Fibroblast of lung (primary cell): Measurements from ENCODE around the gene COL11A2. TPM values are rescaled to one million over a fixed set of nuclear protein-coding genes. Genes with fewer than 3 reads are reported as not detected.

Experiments
- DNase-seq, 2 donors: peaks; one replicate each; pipeline versions ENCODE4 v3.0.0 to v3.0.0-alpha.2; 2010; ENCODE audit warnings: low read depth in 2 of 2
- H2AFZ ChIP-seq: 2 replicates; pipeline ENCODE4 v1.5.1; 2012; ENCODE audit warnings: low read length, control low read depth, inconsistent platforms
- H3K27ac ChIP-seq: 2 replicates; pipeline ENCODE4 v1.5.1; 2011; ENCODE audit warnings: low read length, control low read depth; ENCODE audit not compliant: insufficient read depth
- H3K27me3 ChIP-seq: 2 replicates; pipeline ENCODE4 v1.5.1; 2011; ENCODE audit warnings: mild to moderate bottlenecking, low read length; ENCODE audit not compliant: control insufficient read depth, insufficient read depth
- H3K36me3 ChIP-seq: 2 replicates; pipeline ENCODE4 v1.5.1; 2011; ENCODE audit warnings: low read length; ENCODE audit not compliant: control insufficient read depth, insufficient read depth
- H3K4me1 ChIP-seq: 2 replicates; pipeline ENCODE4 v1.5.1; 2011; ENCODE audit warnings: low read length; ENCODE audit not compliant: control insufficient read depth, insufficient read depth; ENCODE audit errors: extremely low read depth
- H3K4me2 ChIP-seq: 2 replicates; pipeline ENCODE4 v1.5.1; 2011; ENCODE audit warnings: low read length, control low read depth; ENCODE audit not compliant: insufficient read depth; ENCODE audit errors: extremely low read depth
- H3K4me3 ChIP-seq, 4 experiments: fragments of 200-600 bp in 1 of 4; sonication (generic) in 1 of 4; replicated peaks in 1 of 4; 2 replicates each; pipeline ENCODE4 v1.5.1; 2011 to 2016; ENCODE audit warnings: low read length in 4 of 4, low read depth in 3 of 4, mild to moderate bottlenecking in 3 of 4, control low read depth in 2 of 4, inconsistent platforms in 1 of 4, mixed read lengths in 1 of 4; ENCODE audit not compliant: insufficient read depth in 1 of 4; ENCODE audit errors: control extremely low read depth in 1 of 4
- H3K79me2 ChIP-seq: 2 replicates; pipeline ENCODE4 v1.5.1; 2012; ENCODE audit warnings: mild to moderate bottlenecking, low read length, inconsistent platforms; ENCODE audit not compliant: control insufficient read depth, insufficient read depth
- H3K9ac ChIP-seq: 2 replicates; pipeline ENCODE4 v1.5.1; 2011; ENCODE audit warnings: mild to moderate bottlenecking, low read length, control low read depth; ENCODE audit not compliant: insufficient read depth
- H3K9me3 ChIP-seq: 2 replicates; pipeline ENCODE4 v1.5.1; 2012; ENCODE audit warnings: low read depth, low read length; ENCODE audit not compliant: control insufficient read depth, insufficient read depth
- H4K20me1 ChIP-seq: 2 replicates; pipeline ENCODE4 v1.5.1; 2011; ENCODE audit warnings: low read length; ENCODE audit not compliant: control insufficient read depth, insufficient read depth; ENCODE audit errors: extremely low read depth
- CTCF ChIP-seq, 2 donors: IDR thresholded peaks in 1 of 2; conservative IDR thresholded peaks in 1 of 2; 1 replicate in 1 of 2; 2 replicates in 1 of 2; pipeline ENCODE4 v1.5.1; 2011 to 2012; ENCODE audit warnings: low read length in 2 of 2, control low read depth in 1 of 2, inconsistent platforms in 1 of 2, low read depth in 1 of 2, mild to moderate bottlenecking in 1 of 2
- EZH2 ChIP-seq: IDR thresholded peaks from 2 replicates; pipeline ENCODE4 v1.5.1; 2012; ENCODE audit warnings: low read length, control low read depth, mild to moderate bottlenecking; ENCODE audit errors: missing control alignments
- polyA plus RNA-seq, 2 donors: library from polyadenylated mRNA; depleted of rRNA in 1 of 2; stranded (reverse) in 1 of 2; unstranded in 1 of 2; fragments of >200 nt; gene quantifications; 2 replicates each; pipeline ENCODE4 v1.2.1, GENCODE V29; 2011 to 2012; ENCODE audit warnings: missing spikeins in 1 of 2
- total RNA-seq: library from RNA; depleted of rRNA; stranded (reverse); fragments of >200 nt; gene quantifications from 2 replicates; pipeline ENCODE4 v1.2.1, GENCODE V29; 2014

COL11A2 gene
- total and polyA plus RNA-seq, 2 donors (not counting 1 experiment from before 2014, with no cell fraction given), result 0.17 TPM

- H3K27me3 ChIP-seq, result peaks cover 23% of the 10 kb centered on the region
- H3K79me2 ChIP-seq, result no peaks in the 10 kb centered on the region
- H3K9ac ChIP-seq, result no peak overlapping the region
- H3K36me3 ChIP-seq, result peaks cover under 1% of the 10 kb centered on the region
- DNase-seq, result no peak
- TF ChIP-seq EZH2 (no peak), CTCF (conservative IDR thresholded peaks at IDR 0.05 in 1 of 2, IDR thresholded peaks at IDR 0.05 in 1 of 2; ENCODE audit: low read depth in 1 of 2, low read length in 2 of 2) (no peak)
- H4K20me1 ChIP-seq, result no peaks in the 10 kb centered on the region
- H3K4me2 ChIP-seq, result no peak overlapping the region
- no peak overlapping the region for H2AFZ ChIP-seq
- no peak overlapping the region for H3K27ac ChIP-seq
- H3K4me3 ChIP-seq, result no peak overlapping the region
- H3K4me1 ChIP-seq, result no peaks in the 10 kb centered on the region
- H3K9me3 ChIP-seq, result no peaks in the 10 kb centered on the region
Measured at GRCh38 chr6:33189625-33190448, 2.4 kb downstream of the COL11A2 start.

GRCh38 chr6:33189164-33189563 lies 3.1 kb downstream of the COL11A2 start:
- H3K4me1 ChIP-seq, result no peaks in the 10 kb centered on the region
- no peak overlapping the region for H2AFZ ChIP-seq
- DNase-seq, result no peak
- peaks cover 23% of the 10 kb centered on the region for H3K27me3 ChIP-seq
- no peaks in the 10 kb centered on the region for H3K9me3 ChIP-seq
- no peaks in the 10 kb centered on the region for H4K20me1 ChIP-seq
- TF ChIP-seq EZH2 (no peak), CTCF (conservative IDR thresholded peaks at IDR 0.05 in 1 of 2, IDR thresholded peaks at IDR 0.05 in 1 of 2; ENCODE audit: low read depth in 1 of 2, low read length in 2 of 2) (no peak)
- H3K4me3 ChIP-seq, result no peak overlapping the region
- H3K36me3 ChIP-seq, result no peaks in the 10 kb centered on the region
- no peak overlapping the region for H3K9ac ChIP-seq
- H3K27ac ChIP-seq, result no peak overlapping the region
- H3K4me2 ChIP-seq, result no peak overlapping the region
- H3K79me2 ChIP-seq, result no peaks in the 10 kb centered on the region

- Histone ChIP-seq H3K4me2 (no peak overlapping the region), H4K20me1 (no peaks in the 10 kb centered on the region), H3K27ac (no peak overlapping the region), H3K79me2 (no peaks in the 10 kb centered on the region), H3K4me1 (no peaks in the 10 kb centered on the region), H3K9ac (no peak overlapping the region), H2AFZ (no peak overlapping the region), H3K27me3 (peaks cover 23% of the 10 kb centered on the region), H3K4me3 (no peak overlapping the region), H3K36me3 (no peaks in the 10 kb centered on the region), H3K9me3 (no peaks in the 10 kb centered on the region)
- TF ChIP-seq CTCF (conservative IDR thresholded peaks at IDR 0.05 in 1 of 2, IDR thresholded peaks at IDR 0.05 in 1 of 2; ENCODE audit: low read depth in 1 of 2, low read length in 2 of 2), result no peak
- no peak for TF ChIP-seq EZH2
- DNase-seq, result no peak
Measured at GRCh38 chr6:33187809-33188208, 4.5 kb downstream of the COL11A2 start.
